Upper lobe of left lung (tissue), 6 donors: ENCODE data around the gene TRIM8. TPM values are rescaled to one million over a fixed set of nuclear protein-coding genes. Genes with fewer than 3 reads are reported as not detected.

Experiments
- ATAC-seq, 2 donors: fragments of 200-7000 bp; cut with Tn5 transposase; one replicate each; pipeline ENCODE4 v1.9.1; 2022; ENCODE audit warnings: mild to moderate bottlenecking in 2 of 2, moderate library complexity in 2 of 2; ENCODE audit not compliant: low FRiP score in 2 of 2
- DNase-seq, 2 donors: peaks; one replicate each; pipeline ENCODE4 v3.0.0-alpha.2; 2019 to 2020
- H3K27ac ChIP-seq, 4 donors: fragments of 200-600 bp; sonication (generic); one replicate each; pipeline ENCODE4 v1.5.1; 2016 to 2019
- H3K27me3 ChIP-seq, 4 donors: fragments of 200-600 bp; sonication (generic); one replicate each; pipeline ENCODE4 v1.5.1; 2017 to 2019
- H3K36me3 ChIP-seq, 4 donors: fragments of 200-600 bp; sonication (generic); one replicate each; pipeline ENCODE4 v1.5.1; 2016 to 2019
- H3K4me1 ChIP-seq, 4 donors: fragments of 200-600 bp; sonication (generic); one replicate each; pipeline ENCODE4 v1.5.1; 2018 to 2019
- H3K4me3 ChIP-seq, 4 donors: fragments of 200-600 bp; sonication (generic); one replicate each; pipeline ENCODE4 v1.5.1; 2017 to 2019; ENCODE audit warnings: mild to moderate bottlenecking in 2 of 4, moderate library complexity in 1 of 4
- H3K9me3 ChIP-seq, 4 donors: fragments of 200-600 bp; sonication (generic); one replicate each; pipeline ENCODE4 v1.5.1; 2018 to 2019
- EP300 ChIP-seq, 4 donors: sonication (generic); formaldehyde crosslinking; IDR thresholded peaks; one replicate each; pipeline ENCODE4 v1.5.1; 2017; ENCODE audit warnings: antibody characterized with exemption in 4 of 4, control low read depth in 2 of 4
- POLR2A ChIP-seq, 4 donors: fragments of 450-650 bp; IDR thresholded peaks; one replicate each; pipeline ENCODE4 v1.5.1; 2016 to 2017; ENCODE audit warnings: antibody characterized with exemption in 4 of 4, mild to moderate bottlenecking in 2 of 4
- POLR2AphosphoS5 ChIP-seq, 2 donors: sonication (generic); formaldehyde crosslinking; IDR thresholded peaks; one replicate each; pipeline ENCODE4 v1.5.1; 2017; ENCODE audit warnings: antibody characterized with exemption in 2 of 2
- WGBS, 2 donors: methylation state at CpG; one replicate each; pipeline ENCODE4 v1.1.5; 2017 to 2018; 5-methylcytosine and 5-hydroxymethylcytosine counted together
- total RNA-seq, 6 donors: library from RNA; depleted of rRNA in 4 of 6; stranded (reverse); fragments of >200 nt in 4 of 6; gene quantifications; one replicate each; pipeline versions ENCODE4 v1.1.0 to v1.2.1, GENCODE V29; 2016 to 2021
- TF ChIP-seq, protein P1 (sequence below), 6 experiments: fragments of 450-650 bp in 4 of 6; fragments of 200-600 bp in 2 of 6; sonication (generic) in 2 of 6; IDR thresholded peaks; one replicate each; pipeline ENCODE4 v1.5.1; 2016 to 2019; ENCODE audit warnings: antibody characterized with exemption in 6 of 6
- donor health status: DM: no; HTN: no; CAD: no; lungs with moderate emphysema.
- donor health status: DM: no; HTN: yes; CAD: no; lungs with severe emphysema.

TRIM8 gene
- total RNA-seq, 6 donors from 2014 or later = 162 to 279 (median 177) TPM

DNA sequence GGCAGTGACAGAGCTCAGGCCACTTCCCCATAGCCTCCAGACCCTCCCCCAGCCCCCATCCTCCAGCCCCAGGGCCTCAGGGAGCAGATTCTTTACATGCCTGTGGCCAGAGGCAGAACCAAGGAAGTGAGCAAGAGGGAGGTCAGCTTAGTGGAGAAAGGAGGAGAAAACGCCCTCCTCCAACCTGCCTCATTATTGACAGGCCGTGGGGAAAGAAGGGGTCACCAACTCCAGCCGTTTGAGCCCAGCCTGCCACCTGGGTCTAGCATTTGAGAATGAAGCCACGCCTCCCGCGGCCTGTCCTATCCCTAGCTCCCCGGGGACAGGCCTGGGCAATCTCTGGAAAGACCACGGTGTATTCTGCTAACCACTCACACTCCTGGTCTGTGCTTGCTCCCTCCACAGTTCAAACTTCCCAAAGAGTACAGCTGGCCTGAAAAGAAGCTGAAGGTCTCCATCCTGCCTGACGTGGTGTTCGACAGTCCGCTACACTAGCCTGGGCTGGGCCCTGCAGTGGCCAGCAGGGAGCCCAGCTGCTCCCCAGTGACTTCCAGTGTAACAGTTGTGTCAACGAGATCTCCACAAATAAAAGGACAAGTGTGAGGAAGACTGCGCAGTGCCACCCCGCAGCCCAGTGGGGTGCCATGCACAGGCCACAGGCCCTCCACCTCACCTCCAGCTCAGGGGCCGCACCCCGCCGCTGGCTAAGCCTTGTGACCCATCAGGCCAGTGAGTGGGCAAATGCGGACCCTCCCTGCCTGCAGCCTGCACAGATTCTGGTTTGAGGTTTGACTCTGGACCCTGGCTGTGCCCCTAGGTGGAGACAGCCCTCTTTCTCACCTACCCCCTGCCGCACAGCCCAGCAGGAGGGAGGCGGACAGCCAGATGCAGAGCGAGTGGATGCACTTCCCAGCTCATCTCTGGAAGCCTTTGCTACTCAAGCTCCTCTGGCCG, 14.3 kb upstream of the TRIM8 start:
- WGBS, 2 donors = 85 to 89% methylated on average over 17 to 22 of the region's 22 CpGs
- Histone ChIP-seq H3K4me3 (no peak overlapping the region), H3K9me3 (no peaks in the 10 kb centered on the region), H3K27me3 (no peaks in the 10 kb centered on the region), H3K4me1 (peaks cover 71 to 86% (median 74%) of the 10 kb centered on the region in 4 donors), H3K36me3 (peaks cover 0 to 10% (median 2%) of the 10 kb centered on the region in 4 donors), H3K27ac (peak overlapping the region in 3 of 4 donors; percentile 67 to 88 (median 79))
- ATAC-seq (peak in 1 of 2 donors; percentile 42), DNase-seq (peak in 1 of 2 donors; percentile 77)
- TF ChIP-seq POLR2AphosphoS5 (IDR thresholded peaks at IDR 0.05) (no peak), EP300 (IDR thresholded peaks at IDR 0.05) (no peak), POLR2A (IDR thresholded peaks at IDR 0.05) (no peak)
- TF ChIP-seq, protein P1, sequence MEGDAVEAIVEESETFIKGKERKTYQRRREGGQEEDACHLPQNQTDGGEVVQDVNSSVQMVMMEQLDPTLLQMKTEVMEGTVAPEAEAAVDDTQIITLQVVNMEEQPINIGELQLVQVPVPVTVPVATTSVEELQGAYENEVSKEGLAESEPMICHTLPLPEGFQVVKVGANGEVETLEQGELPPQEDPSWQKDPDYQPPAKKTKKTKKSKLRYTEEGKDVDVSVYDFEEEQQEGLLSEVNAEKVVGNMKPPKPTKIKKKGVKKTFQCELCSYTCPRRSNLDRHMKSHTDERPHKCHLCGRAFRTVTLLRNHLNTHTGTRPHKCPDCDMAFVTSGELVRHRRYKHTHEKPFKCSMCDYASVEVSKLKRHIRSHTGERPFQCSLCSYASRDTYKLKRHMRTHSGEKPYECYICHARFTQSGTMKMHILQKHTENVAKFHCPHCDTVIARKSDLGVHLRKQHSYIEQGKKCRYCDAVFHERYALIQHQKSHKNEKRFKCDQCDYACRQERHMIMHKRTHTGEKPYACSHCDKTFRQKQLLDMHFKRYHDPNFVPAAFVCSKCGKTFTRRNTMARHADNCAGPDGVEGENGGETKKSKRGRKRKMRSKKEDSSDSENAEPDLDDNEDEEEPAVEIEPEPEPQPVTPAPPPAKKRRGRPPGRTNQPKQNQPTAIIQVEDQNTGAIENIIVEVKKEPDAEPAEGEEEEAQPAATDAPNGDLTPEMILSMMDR (IDR thresholded peaks at IDR 0.05) = no peak

DNA sequence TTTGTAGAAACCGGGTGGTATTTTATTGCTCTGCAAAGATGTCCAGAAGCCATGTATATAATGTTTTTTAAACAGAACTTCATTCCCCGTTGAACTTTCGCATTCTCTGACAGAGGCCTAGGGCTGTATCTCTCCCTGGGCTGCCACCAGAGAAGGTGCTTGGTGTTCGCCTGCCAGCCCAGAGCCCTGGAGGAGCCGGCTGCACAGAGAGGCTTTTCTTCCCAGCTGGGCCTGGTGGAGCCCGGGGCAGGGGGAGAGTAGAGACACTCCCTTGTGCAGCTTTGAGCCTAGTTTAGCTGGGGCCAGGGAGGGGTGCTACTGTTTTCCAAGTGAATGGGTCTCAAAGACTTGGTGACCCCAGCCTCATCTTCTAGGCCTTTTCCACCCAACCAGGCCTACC, 13.6 kb upstream of the TRIM8 start:
- ATAC-seq (no peak), DNase-seq (no peak)
- peaks cover 0 to 10% (median 2%) of the 10 kb centered on the region in 4 donors for H3K36me3 ChIP-seq
- peak overlapping the region in 2 of 4 donors; percentile 10 to 67 for H3K27ac ChIP-seq
- TF ChIP-seq, protein P1 (IDR thresholded peaks at IDR 0.05) = no peak
- TF ChIP-seq POLR2A (IDR thresholded peaks at IDR 0.05) = no peak
- no peak for TF ChIP-seq POLR2AphosphoS5 (IDR thresholded peaks at IDR 0.05)
- TF ChIP-seq EP300 (IDR thresholded peaks at IDR 0.05) = no peak
- H3K4me1 ChIP-seq = peaks cover 72 to 86% (median 75%) of the 10 kb centered on the region in 4 donors
- no peaks in the 10 kb centered on the region for H3K9me3 ChIP-seq
- 75 to 96% methylated on average over 6 of the region's 6 CpGs for WGBS, 2 donors
- no peak overlapping the region for H3K4me3 ChIP-seq
- no peaks in the 10 kb centered on the region for H3K27me3 ChIP-seq

DNA sequence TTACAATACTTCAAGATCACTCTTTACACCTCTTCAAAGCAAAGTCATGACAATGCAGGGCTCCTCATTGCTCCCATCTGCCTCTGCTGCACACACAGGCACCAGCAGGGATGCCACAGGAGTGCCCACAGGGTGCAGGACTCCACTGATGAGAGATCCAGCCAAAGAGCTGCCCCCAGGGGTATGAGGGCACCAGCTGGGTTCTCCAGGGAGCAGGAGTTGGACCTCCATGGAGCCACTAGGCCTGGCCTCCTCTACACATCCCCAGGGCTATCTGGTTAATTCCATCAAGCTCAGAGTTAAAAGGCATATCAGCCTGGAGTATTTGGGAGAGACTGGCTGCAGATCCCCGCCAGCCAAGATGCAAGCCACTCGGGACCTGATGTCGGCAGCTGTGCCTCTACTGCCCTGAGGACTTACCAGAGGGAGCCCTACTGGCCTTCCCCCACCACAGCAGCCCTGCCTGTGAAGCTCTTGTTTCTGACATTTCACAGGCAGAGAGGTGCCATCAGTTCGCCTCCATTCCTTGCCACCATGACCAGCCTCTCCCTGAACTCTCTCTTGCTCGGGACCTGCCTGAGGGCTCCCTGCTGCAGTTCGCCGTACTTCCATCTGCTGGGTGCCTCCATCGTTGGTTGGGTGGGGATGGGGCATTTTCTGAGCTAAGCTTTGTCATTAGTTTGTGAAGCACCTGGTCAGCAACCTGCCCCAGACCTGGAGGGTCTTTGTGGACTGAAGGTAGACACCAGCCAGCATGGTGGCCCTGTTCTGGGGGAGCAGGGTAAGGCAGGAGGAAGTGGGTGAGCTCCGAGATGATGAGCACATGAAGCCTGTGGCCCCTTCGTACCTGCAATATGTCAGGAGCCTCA, 12.5 kb upstream of the TRIM8 start:
- no peaks in the 10 kb centered on the region for H3K27me3 ChIP-seq
- DNase-seq (no peak), ATAC-seq (no peak)
- no peaks in the 10 kb centered on the region for H3K9me3 ChIP-seq
- peaks cover 64 to 76% (median 67%) of the 10 kb centered on the region in 4 donors for H3K4me1 ChIP-seq
- no peak overlapping the region for H3K4me3 ChIP-seq
- H3K36me3 ChIP-seq = peaks cover 0 to 10% (median 2%) of the 10 kb centered on the region in 4 donors
- WGBS, 2 donors = 91 to 95% methylated on average over 5 to 10 of the region's 10 CpGs
- H3K27ac ChIP-seq = peak overlapping the region; percentile 74 to 87 (median 78)
- TF ChIP-seq EP300 (IDR thresholded peaks at IDR 0.05) (no peak), POLR2A (IDR thresholded peaks at IDR 0.05) (no peak), POLR2AphosphoS5 (IDR thresholded peaks at IDR 0.05) (no peak)
- TF ChIP-seq, protein P1 (IDR thresholded peaks at IDR 0.05) = no peak

DNA sequence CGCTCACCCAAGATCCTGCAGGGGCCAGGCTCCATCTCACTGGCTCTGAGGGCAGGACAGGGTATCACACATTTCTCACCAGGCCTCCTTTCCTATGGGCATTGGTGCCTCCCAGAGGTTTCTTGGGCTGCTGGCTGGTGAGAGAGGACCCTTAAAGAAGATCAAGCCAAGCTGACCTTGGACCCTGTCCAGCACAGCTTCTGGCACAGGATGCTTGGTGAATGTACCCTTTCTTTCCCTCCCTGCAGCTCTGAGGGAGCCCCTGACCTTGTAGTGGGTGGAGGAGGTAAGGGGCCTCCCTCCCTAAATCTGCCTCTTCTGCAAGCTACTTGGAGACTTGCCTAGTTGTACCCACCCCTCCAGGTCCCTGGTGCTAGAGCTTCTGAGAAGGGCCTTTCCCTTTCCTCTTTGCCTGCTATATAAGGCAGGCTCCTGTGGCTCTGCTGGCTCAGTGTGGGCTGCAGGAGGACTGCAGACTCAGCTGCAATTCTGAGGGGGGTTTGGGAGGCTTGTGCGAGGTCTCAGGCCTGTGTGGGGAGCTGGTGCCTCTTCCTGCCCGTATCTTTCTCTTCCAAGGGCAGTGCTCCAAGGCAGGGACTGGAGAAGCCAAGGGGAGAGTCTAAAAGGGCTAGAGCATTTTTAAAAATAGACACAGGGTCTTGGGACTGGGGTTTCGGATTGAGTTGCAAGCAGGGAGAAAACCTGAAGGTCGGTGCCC, 11.7 kb upstream of the TRIM8 start:
- Histone ChIP-seq H3K4me3 (no peak overlapping the region), H3K27ac (peak overlapping the region; percentile 74 to 87 (median 78)), H3K27me3 (no peaks in the 10 kb centered on the region), H3K4me1 (peaks cover 57 to 68% (median 59%) of the 10 kb centered on the region in 4 donors), H3K36me3 (peaks cover 0 to 10% (median 2%) of the 10 kb centered on the region in 4 donors), H3K9me3 (no peaks in the 10 kb centered on the region)
- TF ChIP-seq POLR2AphosphoS5 (IDR thresholded peaks at IDR 0.05) = no peak
- TF ChIP-seq, protein P1 (IDR thresholded peaks at IDR 0.05) = no peak
- no peak for TF ChIP-seq POLR2A (IDR thresholded peaks at IDR 0.05)
- no peak for TF ChIP-seq EP300 (IDR thresholded peaks at IDR 0.05)
- 26 to 29% methylated on average over 4 to 5 of the region's 5 CpGs for WGBS, 2 donors
- no peak for DNase-seq
- ATAC-seq = no peak
